Activated CD4-positive, alpha-beta T cell treated with anti-CD3 and anti-CD28 coated beads, Interleukin-2, Interleukin-4, amounts not matched to agents 100 ng/mL and 50 ng/mL, durations not matched to agents 16 hours and 8 hours (primary cell): Measurements from ENCODE around the gene OR4Q2.
A peak's percentile ranks its signal among the peaks of the same experiment; 100 is the strongest.
"Not testable (repeated sequence)": the region's sequence is repeated elsewhere in the genome, so short reads cannot be mapped to it uniquely, and the experiment has no call there.

Source experiments
- DNase-seq: peaks from one replicate; pipeline ENCODE4 v3.0.0-alpha.2; 2020; ENCODE audit warnings: low spot score

Gene OR4Q2

GRCh38 chr14:20001863-20002262, at the start of gene OR4Q2:
Gene OR4Q2 (plus strand): TSS chr14:20002163.
- no peak for DNase-seq

GRCh38 chr14:19969735-19970134, 32.2 kb upstream of the OR4Q2 start:
- not testable (repeated sequence) for DNase-seq

- no peak for DNase-seq
These were observed 27.1 kb upstream of the OR4Q2 start for GRCh38 chr14:19974844-19975243.

- no peak for DNase-seq
These were observed 26.7 kb upstream of the OR4Q2 start, which contains the start of gene OR4K15 for GRCh38 chr14:19975291-19975690. Gene OR4K15 (plus strand): TSS chr14:19975591. CDS start chr14:19975591, 0 bp downstream.

DNA sequence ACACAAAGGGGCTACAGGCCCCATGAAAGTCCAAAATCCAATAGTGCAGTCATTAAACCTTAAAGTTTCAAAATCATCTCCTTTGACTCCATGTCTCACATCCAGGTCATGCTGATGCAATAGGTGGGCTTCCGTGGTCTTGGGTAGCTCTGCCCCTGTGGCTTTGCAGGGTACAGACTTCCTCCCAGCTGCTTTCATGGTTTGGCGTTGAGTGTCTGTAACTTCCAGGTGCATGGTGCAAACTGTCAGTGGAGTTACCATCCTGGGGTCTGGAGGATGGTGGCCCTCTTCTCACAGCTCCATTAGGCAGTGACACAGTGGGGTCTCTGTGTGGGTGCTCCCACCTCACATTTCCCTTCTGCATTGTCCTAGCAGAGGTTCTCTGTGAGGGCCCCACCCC, 8.5 kb upstream of the OR4Q2 start:
- no peak for DNase-seq

GRCh38 chr14:20002319-20002718, 356 bp downstream of the OR4Q2 start:
- DNase-seq, result no peak

DNA sequence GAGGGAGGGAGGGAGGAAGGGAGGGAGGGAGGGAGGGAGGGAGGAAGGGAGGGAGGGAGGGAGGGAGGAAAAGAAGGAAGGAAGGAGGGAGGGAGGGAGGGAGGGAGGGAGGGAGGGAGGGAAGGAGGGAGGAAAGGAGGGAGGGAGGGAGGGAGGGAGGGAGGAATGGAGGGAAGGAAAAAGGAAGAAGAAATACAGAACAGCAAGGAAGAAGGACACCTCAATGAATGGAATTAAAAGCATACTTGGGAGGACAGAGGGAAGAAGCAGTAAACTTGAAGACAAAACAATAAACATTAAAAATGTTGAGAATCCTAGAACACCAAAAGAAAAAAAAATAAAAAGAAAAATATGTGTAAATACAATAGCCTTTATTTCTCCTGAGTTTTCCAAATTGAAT, 6.2 kb downstream of the OR4Q2 start:
- no peak for DNase-seq

DNA sequence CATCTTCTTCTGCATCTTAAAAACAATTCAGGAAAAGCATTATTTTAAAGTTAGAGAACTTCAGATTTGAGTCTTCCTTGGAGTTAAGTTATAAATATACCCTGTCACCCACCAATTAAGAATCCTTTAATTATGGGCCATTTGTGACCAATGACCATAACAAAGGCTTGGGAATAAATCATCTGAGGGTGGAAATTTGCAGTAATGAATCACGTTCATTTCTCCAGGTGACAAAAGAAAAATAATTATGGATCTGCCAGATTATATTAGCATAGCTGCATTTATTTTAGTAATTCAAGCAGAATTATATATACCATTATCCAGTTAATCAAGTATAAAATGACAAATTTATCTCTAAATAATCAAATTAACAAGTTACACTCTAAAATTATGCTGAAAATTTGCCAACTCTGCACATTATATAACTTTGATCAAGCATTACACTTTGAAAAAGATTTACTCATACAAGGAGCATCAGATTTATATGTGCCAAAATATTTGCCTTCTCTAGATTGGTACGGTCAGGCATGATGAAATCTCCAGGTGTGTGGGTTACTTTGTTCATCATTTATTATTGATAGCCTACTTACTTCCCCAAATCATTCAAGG, 17.4 kb downstream of the OR4Q2 start, which contains the start of gene OR4K14:
TSS of gene OR4K14 (minus strand) at position 51 of the 609 bp plus-strand sequence. CDS start 4,114 bp downstream, outside the sequence.
- DNase-seq, result no peak

GRCh38 chr14:20031058-20031457, 29.1 kb downstream of the OR4Q2 start:
- no peak for DNase-seq

DNA sequence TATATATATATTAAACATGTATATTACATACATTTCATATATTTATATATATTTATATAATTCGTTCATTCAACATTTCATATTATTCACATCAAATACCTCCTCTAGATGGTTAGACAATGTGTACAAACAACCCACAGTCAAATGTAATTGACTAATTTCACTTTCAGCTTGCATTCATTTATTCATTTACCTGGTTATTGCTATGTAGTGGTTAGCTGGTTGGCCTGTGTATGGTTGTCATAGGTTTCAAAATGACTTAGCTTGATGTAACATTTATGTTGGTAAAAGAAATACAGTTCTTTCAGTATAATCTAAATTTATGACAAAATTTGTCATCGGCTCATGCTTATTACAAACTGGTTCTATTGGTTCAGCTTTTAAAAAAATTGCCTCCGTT, 33.5 kb downstream of the OR4Q2 start:
- peak; percentile 1 for DNase-seq

- DNase-seq, result no peak
These were observed 34.0 kb downstream of the OR4Q2 start, which contains the start of gene OR4K13 for GRCh38 chr14:20035938-20036337. Gene OR4K13 (minus strand): TSS chr14:20036038. CDS start chr14:20034758, 1,280 bp downstream.

DNA sequence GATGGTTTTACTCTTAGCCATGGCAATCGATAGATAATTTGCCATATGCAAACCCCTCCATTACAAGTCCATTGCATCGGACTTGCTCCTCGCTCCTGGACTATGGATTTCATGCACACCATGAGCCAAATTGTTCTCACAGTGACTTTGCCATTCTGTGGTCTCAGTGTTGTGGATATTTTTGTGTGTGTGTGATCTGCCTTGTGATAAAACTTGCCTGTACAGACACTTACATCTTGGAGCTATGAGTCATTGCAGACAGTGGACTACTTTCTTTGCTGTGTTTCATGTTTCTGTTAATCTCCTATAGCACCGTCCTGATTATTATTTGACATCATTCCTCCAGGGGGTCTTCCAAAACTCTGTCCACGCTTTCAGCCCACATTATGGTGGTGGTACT, 42.3 kb downstream of the OR4Q2 start:
- no peak for DNase-seq

DNA sequence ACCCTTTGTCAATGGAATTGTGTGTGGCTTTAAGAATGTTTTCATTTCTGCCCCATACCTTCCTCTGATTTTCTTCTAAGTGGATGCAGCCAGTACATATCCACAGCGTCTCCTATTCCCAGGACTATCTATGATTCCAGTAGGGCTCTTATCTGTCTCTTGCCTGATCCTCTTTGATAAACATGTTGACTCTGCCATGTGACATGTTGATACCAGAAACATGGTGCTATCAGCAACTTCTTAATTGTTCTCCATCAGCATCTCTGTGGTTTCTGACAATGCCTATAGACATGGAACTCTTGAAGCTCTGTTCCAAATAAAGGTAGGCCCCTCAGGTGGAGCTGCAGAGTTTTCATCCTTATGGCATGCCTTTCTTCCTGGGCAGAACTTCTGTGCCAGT, 46.2 kb downstream of the OR4Q2 start:
- DNase-seq, result no peak
